Measurements from ENCODE around the gene DDA1.

DDA1 gene

DNA sequence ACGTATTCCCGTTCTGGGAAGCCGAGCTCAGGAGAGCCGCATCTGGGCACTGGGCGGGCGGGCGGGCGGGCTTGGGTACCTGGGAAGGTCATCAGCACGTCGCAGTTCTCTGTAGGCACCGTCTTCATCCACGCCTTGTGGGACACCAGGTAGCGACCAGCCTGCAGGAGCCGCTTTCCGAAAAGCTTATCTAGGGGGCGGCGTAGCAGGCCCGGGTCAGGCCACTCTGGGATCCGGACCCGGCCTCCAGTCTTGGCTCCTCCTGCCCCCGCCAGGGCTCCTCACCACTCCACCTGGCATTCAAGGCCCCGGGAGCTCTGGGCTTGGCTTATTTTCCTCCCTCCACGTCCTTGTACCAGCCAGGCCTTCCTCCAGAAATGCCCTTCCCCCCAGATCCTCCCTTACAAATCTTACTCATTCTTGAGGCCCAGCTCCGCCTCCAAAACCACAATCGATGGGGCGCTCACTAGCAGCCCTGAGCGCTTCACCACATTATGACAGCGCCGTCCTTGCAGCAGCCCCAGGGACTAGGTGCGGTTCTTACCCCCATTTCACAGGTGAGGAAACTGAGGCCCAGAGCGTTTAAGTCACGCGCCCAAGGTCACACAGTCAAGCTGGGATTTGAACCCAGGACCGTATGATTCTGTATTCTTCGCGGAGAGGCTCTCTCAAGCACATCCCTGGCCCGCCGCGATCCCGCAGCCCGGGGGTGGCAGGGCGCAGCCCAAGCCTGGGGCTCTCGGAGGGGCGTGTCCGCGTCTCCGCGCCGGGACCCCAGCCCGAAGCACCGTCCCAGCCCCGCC is 24.4 kb downstream of the DDA1 start (continued):
- TF ChIP-seq, protein P1, sequence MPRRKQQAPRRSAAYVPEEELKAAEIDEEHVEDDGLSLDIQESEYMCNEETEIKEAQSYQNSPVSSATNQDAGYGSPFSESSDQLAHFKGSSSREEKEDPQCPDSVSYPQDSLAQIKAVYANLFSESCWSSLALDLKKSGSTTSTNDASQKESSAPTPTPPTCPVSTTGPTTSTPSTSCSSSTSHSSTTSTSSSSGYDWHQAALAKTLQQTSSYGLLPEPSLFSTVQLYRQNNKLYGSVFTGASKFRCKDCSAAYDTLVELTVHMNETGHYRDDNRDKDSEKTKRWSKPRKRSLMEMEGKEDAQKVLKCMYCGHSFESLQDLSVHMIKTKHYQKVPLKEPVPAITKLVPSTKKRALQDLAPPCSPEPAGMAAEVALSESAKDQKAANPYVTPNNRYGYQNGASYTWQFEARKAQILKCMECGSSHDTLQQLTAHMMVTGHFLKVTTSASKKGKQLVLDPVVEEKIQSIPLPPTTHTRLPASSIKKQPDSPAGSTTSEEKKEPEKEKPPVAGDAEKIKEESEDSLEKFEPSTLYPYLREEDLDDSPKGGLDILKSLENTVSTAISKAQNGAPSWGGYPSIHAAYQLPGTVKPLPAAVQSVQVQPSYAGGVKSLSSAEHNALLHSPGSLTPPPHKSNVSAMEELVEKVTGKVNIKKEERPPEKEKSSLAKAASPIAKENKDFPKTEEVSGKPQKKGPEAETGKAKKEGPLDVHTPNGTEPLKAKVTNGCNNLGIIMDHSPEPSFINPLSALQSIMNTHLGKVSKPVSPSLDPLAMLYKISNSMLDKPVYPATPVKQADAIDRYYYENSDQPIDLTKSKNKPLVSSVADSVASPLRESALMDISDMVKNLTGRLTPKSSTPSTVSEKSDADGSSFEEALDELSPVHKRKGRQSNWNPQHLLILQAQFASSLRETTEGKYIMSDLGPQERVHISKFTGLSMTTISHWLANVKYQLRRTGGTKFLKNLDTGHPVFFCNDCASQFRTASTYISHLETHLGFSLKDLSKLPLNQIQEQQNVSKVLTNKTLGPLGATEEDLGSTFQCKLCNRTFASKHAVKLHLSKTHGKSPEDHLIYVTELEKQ (tag by site-specific recombination; IDR thresholded peaks at IDR 0.05; ENCODE audit: borderline replicate concordance): no peak
- no peak for TF ChIP-seq EGR2 (tag by site-specific recombination; IDR thresholded peaks at IDR 0.05; ENCODE audit: low read depth)
- no peak for TF ChIP-seq ZNF248 (tag by site-specific recombination; IDR thresholded peaks at IDR 0.05)
- TF ChIP-seq ZNF701 (tag by site-specific recombination; IDR thresholded peaks at IDR 0.05): no peak
- TF ChIP-seq BCL11B (tag by site-specific recombination; IDR thresholded peaks at IDR 0.05; ENCODE audit: low read depth): no peak
- TF ChIP-seq PRDM4 (tag by site-specific recombination; IDR thresholded peaks at IDR 0.05): no peak
- peak; percentile 40; the same call in 1 of the 2 replicates for TF ChIP-seq ZBTB21 (tag by site-specific recombination; IDR thresholded peaks at IDR 0.05)
- TF ChIP-seq REPIN1 (tag by site-specific recombination; IDR thresholded peaks at IDR 0.05; ENCODE audit: low read depth): no peak
- TF ChIP-seq ZNF777 (tag by site-specific recombination; IDR thresholded peaks at IDR 0.05; ENCODE audit: borderline replicate concordance): no peak; the same call in 1 of the 2 replicates
- no peak for TF ChIP-seq HOXC10 (CRISPR knock-in tag; IDR thresholded peaks at IDR 0.05)
- no peak for TF ChIP-seq TCF7L2 (IDR thresholded peaks at IDR 0.05; ENCODE audit: borderline replicate concordance, low read depth, low read length)
- TF ChIP-seq MYNN (tag by site-specific recombination; IDR thresholded peaks at IDR 0.05; ENCODE audit: borderline replicate concordance): no peak
- TF ChIP-seq SP7 (tag by site-specific recombination; IDR thresholded peaks at IDR 0.05): peak; percentile 93
- peak; percentile 62; the same call in 1 of the 2 replicates for TF ChIP-seq ZXDB (tag by site-specific recombination; IDR thresholded peaks at IDR 0.05)
- 0 out of 2 replicates have a peak, but pooled peaks have one; percentile 40 for TF ChIP-seq ZNF501 (tag by site-specific recombination; IDR thresholded peaks at IDR 0.05)
- TF ChIP-seq ZNF629 (tag by site-specific recombination; IDR thresholded peaks at IDR 0.05): peak; percentile 77
- TF ChIP-seq, protein P2, sequence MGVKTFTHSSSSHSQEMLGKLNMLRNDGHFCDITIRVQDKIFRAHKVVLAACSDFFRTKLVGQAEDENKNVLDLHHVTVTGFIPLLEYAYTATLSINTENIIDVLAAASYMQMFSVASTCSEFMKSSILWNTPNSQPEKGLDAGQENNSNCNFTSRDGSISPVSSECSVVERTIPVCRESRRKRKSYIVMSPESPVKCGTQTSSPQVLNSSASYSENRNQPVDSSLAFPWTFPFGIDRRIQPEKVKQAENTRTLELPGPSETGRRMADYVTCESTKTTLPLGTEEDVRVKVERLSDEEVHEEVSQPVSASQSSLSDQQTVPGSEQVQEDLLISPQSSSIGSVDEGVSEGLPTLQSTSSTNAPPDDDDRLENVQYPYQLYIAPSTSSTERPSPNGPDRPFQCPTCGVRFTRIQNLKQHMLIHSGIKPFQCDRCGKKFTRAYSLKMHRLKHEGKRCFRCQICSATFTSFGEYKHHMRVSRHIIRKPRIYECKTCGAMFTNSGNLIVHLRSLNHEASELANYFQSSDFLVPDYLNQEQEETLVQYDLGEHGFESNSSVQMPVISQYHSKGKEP (tag by site-specific recombination; IDR thresholded peaks at IDR 0.05): 0 out of 2 replicates have a peak, but pooled peaks have one; percentile 16
- 0 out of 2 replicates have a peak, but pooled peaks have one; percentile 43 for TF ChIP-seq KLF1 (tag by site-specific recombination; IDR thresholded peaks at IDR 0.05)
- 0 out of 2 replicates have a peak, but pooled peaks have one; percentile 12 for TF ChIP-seq KLF16 (tag by site-specific recombination; IDR thresholded peaks at IDR 0.05)
- TF ChIP-seq ZNF121 (tag by site-specific recombination; IDR thresholded peaks at IDR 0.05): 0 out of 2 replicates have a peak, but pooled peaks have one; percentile 40
- TF ChIP-seq, protein P3, sequence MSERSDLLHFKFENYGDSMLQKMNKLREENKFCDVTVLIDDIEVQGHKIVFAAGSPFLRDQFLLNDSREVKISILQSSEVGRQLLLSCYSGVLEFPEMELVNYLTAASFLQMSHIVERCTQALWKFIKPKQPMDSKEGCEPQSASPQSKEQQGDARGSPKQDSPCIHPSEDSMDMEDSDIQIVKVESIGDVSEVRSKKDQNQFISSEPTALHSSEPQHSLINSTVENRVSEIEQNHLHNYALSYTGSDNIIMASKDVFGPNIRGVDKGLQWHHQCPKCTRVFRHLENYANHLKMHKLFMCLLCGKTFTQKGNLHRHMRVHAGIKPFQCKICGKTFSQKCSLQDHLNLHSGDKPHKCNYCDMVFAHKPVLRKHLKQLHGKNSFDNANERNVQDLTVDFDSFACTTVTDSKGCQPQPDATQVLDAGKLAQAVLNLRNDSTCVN (tag by site-specific recombination; optimal IDR thresholded peaks at IDR 0.05): no peak
- no peak for TF ChIP-seq ZNF16 (tag by site-specific recombination; IDR thresholded peaks at IDR 0.05; ENCODE audit: low read depth)
- no peak for TF ChIP-seq OVOL3 (tag by site-specific recombination; IDR thresholded peaks at IDR 0.05)
- peak; percentile 59 for TF ChIP-seq INSM2 (tag by site-specific recombination; IDR thresholded peaks at IDR 0.05)
- TF ChIP-seq ZNF48 (tag by site-specific recombination; IDR thresholded peaks at IDR 0.05): no peak
- TF ChIP-seq, protein P4, sequence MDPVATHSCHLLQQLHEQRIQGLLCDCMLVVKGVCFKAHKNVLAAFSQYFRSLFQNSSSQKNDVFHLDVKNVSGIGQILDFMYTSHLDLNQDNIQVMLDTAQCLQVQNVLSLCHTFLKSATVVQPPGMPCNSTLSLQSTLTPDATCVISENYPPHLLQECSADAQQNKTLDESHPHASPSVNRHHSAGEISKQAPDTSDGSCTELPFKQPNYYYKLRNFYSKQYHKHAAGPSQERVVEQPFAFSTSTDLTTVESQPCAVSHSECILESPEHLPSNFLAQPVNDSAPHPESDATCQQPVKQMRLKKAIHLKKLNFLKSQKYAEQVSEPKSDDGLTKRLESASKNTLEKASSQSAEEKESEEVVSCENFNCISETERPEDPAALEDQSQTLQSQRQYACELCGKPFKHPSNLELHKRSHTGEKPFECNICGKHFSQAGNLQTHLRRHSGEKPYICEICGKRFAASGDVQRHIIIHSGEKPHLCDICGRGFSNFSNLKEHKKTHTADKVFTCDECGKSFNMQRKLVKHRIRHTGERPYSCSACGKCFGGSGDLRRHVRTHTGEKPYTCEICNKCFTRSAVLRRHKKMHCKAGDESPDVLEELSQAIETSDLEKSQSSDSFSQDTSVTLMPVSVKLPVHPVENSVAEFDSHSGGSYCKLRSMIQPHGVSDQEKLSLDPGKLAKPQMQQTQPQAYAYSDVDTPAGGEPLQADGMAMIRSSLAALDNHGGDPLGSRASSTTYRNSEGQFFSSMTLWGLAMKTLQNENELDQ (tag by site-specific recombination; IDR thresholded peaks at IDR 0.05; ENCODE audit: low read depth): 0 out of 2 replicates have a peak, but pooled peaks have one; percentile 18

Data from HEK293 (cell line).